ENCODE measurements around the gene ANP32B. TPM values are rescaled to one million over a fixed set of nuclear protein-coding genes. Genes with fewer than 3 reads are reported as not detected.
"Not testable (repeated sequence)": the region's sequence is repeated elsewhere in the genome, so short reads cannot be mapped to it uniquely, and the experiment has no call there.

ANP32B gene
- total RNA-seq, 1 experiment from 2014 or later, result 10.1 TPM

DNA sequence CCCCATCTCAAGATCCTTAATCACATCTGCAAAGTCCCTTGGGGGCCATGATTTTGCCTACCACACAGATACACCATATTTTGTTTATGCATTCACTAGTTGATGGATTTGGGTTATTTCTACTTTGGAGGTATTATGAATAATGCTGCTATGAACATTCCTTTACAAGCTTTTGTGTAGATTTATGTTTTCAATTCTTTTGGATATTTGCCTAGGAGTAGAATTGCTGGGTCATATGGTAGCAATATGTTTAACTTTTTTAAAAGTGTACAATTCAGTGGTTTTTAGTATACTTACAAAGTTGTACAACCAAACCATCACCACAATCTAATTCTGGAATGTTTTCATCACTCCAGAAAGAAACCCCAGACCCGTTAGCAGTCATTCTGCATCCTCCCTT lies 7.8 kb upstream of the ANP32B start:
- Histone ChIP-seq H3K36me3 (no peaks in the 10 kb centered on the region), H3K4me3 (no peak overlapping the region), H3K27me3 (replicated peaks) (no peaks in the 10 kb centered on the region), H3K27ac (no peak overlapping the region), H3K4me1 (replicated peaks) (no peaks in the 10 kb centered on the region), H3K9me3 (replicated peaks) (no peaks in the 10 kb centered on the region)
- no peak for DNase-seq (ENCODE audit: low read depth in 1 of 2, low spot score in 2 of 2)

DNA sequence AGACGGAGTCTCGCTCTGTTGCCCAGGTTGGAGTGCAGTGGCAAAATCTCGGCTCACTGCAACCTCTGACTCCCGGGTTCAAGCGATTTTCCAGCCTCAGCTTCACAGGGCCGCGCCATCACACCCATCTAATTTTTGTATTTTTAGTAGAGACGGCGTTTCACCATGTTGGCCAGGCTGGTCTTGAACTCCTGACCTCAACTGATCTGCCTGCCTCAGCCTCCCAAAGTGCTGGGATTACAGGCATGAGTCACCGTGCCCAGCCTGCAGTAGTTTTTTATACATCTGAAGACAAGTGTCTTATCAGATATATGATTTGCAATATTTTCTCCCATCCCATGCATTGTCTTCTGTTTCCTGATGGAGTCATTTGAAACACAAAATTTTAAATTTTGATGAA lies 6.5 kb upstream of the ANP32B start:
- not testable (repeated sequence) for H3K9me3 ChIP-seq (replicated peaks); H3K4me1 ChIP-seq (replicated peaks); DNase-seq (ENCODE audit: low read depth in 1 of 2, low spot score in 2 of 2); H3K4me3 ChIP-seq; H3K36me3 ChIP-seq; H3K27ac ChIP-seq; H3K27me3 ChIP-seq (replicated peaks)

DNA sequence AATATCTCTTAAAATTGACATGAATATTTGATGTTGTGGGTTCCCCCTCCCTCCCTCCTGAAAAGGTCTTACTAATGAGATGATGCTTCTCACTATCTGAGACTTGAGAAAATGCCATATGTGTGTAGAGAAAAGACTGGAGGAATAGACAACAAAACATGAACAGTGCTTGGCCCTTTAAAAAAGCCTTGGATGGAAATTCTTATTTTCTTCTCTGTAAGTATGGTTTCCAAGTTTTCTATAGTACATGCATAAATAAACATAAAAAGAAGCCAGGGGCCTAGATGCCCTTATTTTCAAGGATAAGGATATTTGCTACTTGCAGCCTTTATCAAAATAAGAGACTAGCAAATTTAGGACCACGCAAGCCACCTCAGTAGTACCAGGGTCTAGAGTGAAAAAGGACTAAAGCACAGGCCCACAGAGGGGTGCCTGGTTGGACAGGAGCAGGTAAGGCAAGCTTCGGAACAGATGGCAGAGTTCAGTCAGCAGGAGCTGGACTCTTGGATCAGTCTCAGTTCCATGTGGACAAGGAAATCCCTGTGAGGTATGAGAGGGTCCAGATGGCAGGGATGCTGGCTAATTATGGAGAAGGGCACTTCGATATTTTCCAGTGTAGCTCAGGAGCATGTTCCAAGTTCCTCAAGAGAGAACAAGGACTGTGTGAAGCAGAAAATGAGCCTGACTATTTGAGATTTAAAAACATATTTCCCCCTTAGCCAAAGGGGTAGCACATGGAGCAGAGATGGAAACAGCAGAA lies 4.6 kb upstream of the ANP32B start:
- H3K9me3 ChIP-seq (replicated peaks), result no peaks in the 10 kb centered on the region
- H3K27me3 ChIP-seq (replicated peaks), result no peaks in the 10 kb centered on the region; the same call in 1 of the 2 replicates
- H3K36me3 ChIP-seq, result peaks cover 10% of the 10 kb centered on the region

DNA sequence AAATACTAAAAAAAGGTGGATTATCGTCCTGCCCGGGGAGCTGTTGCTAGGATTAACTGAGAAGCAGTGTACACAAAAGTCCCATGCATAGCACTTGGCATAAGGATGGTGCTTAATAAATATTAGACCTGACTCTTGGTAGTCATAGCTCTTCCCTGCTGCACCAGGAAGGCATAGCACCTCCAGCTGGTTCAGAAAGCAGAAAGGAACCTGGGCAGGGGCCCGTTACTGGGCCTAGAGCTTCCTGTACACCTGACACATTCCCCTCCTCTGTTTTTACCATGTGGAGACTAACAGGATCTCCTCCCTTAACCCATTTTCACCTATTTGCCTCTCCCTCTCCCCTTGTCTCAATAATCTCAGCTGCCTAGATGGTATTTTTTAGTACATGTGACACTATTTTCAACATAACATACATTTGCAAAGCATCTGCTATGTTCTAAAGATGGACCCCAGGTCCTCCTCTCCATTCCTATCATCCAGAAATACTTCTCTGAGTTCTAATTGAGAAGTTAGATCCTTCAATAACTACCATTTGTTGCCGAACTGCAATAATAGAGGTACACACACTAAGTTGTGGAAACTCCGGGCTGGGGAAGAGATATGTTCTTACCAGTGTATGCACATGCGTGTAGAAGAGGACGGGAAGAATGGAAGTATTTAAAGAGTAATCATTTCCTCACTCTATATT lies 3.2 kb upstream of the ANP32B start:
- H3K4me1 ChIP-seq (replicated peaks), result peaks cover 15% of the 10 kb centered on the region
- H3K4me3 ChIP-seq, result no peak overlapping the region
- H3K36me3 ChIP-seq, result peaks cover 24% of the 10 kb centered on the region
- H3K9me3 ChIP-seq (replicated peaks), result peaks cover 4% of the 10 kb centered on the region
- no peaks in the 10 kb centered on the region; the same call in 1 of the 2 replicates for H3K27me3 ChIP-seq (replicated peaks)
- DNase-seq (ENCODE audit: low read depth in 1 of 2, low spot score in 2 of 2), result no peak
- no peak overlapping the region for H3K27ac ChIP-seq

More for the DNA sequence above, 4.6 kb upstream of the ANP32B start:
- no peak overlapping the region for H3K27ac ChIP-seq
- no peak for DNase-seq (ENCODE audit: low read depth in 1 of 2, low spot score in 2 of 2)
- peaks cover 8% of the 10 kb centered on the region for H3K4me1 ChIP-seq (replicated peaks)
- H3K4me3 ChIP-seq, result no peak overlapping the region

DNA sequence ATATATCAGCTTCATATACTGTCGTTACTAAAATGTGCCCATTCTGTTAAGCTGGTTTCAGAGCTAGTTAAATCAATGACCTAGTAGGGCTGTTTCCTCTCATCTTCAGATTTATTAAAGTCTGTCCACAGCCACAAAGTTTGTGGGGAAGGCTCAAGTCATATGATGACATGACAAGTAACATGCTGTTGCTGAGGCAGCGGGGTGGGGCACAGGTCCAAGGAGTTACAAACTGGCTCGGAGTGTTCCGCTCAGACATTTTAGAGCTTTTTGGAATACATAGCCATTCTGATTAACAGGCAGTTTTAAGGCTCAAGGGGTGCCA lies 2.7 kb upstream of the ANP32B start:
- Histone ChIP-seq H3K9me3 (replicated peaks) (peaks cover 4% of the 10 kb centered on the region), H3K4me1 (replicated peaks) (peaks cover 20% of the 10 kb centered on the region), H3K27me3 (replicated peaks) (no peaks in the 10 kb centered on the region; the same call in 1 of the 2 replicates), H3K27ac (no peak overlapping the region), H3K36me3 (peaks cover 29% of the 10 kb centered on the region), H3K4me3 (no peak overlapping the region)
- no peak for DNase-seq (ENCODE audit: low read depth in 1 of 2, low spot score in 2 of 2)

DNA sequence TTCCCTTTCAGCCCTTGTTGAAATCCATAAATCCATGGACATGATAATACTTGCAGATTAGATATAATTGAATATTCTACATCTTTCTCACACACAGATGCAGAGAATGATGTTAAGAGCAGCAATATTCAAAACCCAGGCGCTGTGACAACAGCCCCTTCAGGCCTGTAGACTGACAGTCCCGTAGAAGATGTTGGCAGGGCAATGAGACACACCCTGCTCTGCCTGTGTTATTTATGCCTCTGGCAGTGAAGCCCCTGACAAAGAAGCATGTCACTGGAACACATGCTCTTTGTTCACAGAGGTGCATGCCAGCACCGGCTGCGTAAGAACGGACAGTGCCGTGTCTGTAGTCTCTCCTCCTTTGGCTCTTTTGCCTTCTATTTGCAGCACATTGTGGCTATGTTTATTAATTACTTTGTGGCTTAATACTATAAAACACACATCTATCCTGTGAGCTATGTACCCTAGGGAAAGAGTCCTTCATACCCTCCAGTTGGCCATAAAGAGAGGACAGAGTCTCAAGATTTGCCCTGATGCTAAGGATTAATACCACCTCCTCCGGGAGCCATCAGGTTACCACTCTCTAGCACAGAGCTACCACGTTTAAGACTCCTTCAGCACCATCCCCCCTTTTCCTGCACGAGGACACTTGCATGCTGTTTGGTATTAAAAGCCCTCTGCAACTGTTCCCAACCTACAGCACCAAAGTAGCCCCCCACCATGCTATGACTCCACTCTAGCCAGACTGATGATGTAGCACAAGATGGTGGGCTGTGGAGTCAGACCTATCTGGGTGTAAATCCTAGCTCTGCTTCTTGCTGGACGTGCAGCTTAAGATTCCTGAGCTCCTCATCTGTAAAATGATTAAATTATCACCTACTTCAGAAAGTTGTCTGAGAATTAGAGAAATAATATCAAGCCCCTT lies 2.0 kb upstream of the ANP32B start:
- H3K36me3 ChIP-seq, result peaks cover 30% of the 10 kb centered on the region
- H3K4me3 ChIP-seq, result no peak overlapping the region
- H3K4me1 ChIP-seq (replicated peaks), result peaks cover 22% of the 10 kb centered on the region
- H3K9me3 ChIP-seq (replicated peaks), result peaks cover 4% of the 10 kb centered on the region
- no peaks in the 10 kb centered on the region; the same call in 1 of the 2 replicates for H3K27me3 ChIP-seq (replicated peaks)
- no peak overlapping the region for H3K27ac ChIP-seq
- DNase-seq (ENCODE audit: low read depth in 1 of 2, low spot score in 2 of 2), result no peak

DNA sequence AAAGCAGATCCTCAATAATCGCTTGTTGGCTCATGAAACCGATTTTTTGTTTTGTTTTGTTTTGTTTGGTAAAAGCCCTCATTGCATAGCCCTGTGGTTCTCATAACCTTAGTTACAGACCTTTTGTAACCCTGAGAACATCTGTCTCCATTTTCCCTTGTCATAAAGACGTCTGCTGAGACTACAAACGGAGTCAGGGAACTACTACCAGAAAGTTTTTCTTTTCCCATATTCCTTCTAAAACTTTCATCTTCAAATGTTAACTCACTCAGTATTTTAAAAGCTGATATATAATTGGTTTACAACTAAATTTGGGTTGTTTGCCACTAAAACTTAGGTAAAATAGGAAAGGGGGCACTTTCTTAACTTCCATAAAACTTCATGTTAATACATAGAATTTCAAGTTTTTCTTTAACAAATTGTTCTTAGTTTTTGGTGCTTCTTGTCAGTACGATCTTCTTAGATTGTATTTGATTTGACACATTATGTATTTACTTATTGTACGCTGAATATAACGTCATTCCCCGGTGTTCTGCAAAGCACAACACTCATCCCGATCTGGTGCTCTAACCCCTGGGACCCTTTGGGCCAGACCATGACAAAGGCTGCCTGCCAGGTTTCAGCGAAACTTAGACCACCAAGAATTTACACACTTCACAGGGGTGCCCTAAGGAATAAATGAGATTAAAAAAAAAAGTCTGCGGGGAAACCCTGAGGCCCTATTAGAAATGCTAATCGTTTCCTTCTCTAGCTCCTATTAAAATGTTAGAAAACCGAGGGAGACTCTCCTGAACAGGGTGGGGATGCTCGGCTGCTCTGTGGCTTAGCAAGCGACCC lies 1.1 kb upstream of the ANP32B start:
- no peaks in the 10 kb centered on the region; the same call in 1 of the 2 replicates for H3K27me3 ChIP-seq (replicated peaks)
- H3K4me3 ChIP-seq, result peak overlapping the region; percentile 99
- H3K4me1 ChIP-seq (replicated peaks), result peaks cover 22% of the 10 kb centered on the region
- peaks cover 35% of the 10 kb centered on the region for H3K36me3 ChIP-seq
- H3K27ac ChIP-seq, result no peak overlapping the region
- no peak for DNase-seq (ENCODE audit: low read depth in 1 of 2, low spot score in 2 of 2)
- peaks cover 4% of the 10 kb centered on the region for H3K9me3 ChIP-seq (replicated peaks)

DNA sequence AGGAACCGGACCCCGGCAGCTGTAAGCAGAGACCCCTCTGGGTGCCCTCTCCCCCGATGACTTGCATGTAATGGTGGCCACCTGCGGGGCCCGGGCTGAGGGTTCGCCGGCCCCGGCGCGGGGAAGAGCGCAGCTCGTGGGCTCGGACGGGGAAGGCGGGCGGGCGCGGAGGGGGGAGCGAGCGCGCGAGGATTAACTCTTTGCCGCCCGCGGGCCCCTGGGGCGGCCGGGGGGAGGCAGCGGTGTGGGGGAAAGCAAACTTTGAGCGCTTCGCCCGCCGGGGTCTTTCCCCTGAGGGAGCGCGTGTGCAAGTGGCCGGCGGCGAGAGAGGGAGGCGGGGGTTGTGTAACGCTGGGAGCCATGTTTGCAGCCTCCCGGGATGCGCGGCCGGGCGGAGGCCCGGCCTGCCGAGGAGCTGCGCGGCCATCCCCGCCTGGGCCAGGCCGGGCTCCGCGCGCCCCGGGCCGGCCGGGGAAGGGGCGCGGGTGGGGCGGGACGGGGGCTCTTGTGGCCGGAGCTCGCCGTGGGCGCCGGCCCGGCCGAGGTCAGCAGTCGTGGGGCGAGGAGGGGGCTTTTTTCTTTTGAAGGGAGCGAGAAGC lies 547 bp downstream of the ANP32B start:
- H3K9me3 ChIP-seq (replicated peaks), result peaks cover 4% of the 10 kb centered on the region
- H3K27ac ChIP-seq, result peak overlapping the region; percentile 100
- peaks cover 35% of the 10 kb centered on the region for H3K36me3 ChIP-seq
- H3K4me1 ChIP-seq (replicated peaks), result peaks cover 22% of the 10 kb centered on the region
- DNase-seq (ENCODE audit: low read depth in 1 of 2, low spot score in 2 of 2), result peak; percentile 49 to 73
- peak overlapping the region; percentile 99 for H3K4me3 ChIP-seq
- no peaks in the 10 kb centered on the region; the same call in 1 of the 2 replicates for H3K27me3 ChIP-seq (replicated peaks)

DNA sequence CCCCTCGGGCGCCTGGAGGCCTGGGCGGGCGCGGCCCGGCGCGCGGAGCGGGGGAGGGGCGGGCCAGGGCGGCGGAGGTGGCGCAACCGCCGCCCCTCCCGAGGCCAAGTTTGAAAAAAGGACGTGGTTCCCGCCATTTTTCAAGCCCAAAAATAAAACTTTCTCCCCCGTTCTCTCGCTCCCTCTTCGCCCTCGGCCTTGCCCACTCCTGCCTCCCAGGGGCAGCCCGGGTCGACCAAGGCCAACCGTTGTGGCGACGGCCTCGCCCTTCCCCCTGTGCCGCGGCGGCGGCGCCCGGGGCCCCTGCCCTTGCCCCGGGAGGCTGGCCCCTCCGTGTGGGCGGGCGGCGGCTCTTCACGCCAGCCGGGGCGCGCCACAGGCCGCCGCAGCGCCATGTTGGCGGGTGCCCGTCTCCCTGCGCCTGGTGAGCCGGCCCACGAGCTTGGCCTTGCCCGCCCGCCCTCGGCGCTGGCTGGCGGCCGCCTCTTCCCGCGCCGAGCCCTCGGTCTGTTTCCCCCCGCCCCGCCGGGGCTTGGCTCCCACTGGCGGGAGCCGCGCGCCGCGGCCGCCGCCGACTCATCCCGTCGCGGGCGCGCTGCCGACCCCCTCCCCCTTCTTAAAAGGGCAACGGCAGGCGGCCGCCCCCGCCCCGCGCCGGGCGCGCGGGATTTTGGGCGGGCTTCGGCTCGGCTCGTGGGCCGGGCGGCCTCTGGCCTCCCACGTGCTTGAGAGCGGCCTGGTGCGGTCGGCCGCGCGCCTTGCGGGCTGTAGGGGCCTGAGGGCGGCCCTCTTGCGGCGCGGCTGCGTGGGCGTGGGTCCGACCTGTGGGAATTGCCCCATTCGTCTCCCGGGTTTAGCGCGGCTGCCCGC lies 1.3 kb downstream of the ANP32B start:
- H3K27ac ChIP-seq, result peak overlapping the region; percentile 100
- peaks cover 22% of the 10 kb centered on the region for H3K4me1 ChIP-seq (replicated peaks)
- no peaks in the 10 kb centered on the region; the same call in 1 of the 2 replicates for H3K27me3 ChIP-seq (replicated peaks)
- H3K4me3 ChIP-seq, result peak overlapping the region; percentile 99
- peaks cover 35% of the 10 kb centered on the region for H3K36me3 ChIP-seq
- peaks cover 4% of the 10 kb centered on the region for H3K9me3 ChIP-seq (replicated peaks)
- peak; percentile 76 to 78 for DNase-seq (ENCODE audit: low read depth in 1 of 2, low spot score in 2 of 2)

DNA sequence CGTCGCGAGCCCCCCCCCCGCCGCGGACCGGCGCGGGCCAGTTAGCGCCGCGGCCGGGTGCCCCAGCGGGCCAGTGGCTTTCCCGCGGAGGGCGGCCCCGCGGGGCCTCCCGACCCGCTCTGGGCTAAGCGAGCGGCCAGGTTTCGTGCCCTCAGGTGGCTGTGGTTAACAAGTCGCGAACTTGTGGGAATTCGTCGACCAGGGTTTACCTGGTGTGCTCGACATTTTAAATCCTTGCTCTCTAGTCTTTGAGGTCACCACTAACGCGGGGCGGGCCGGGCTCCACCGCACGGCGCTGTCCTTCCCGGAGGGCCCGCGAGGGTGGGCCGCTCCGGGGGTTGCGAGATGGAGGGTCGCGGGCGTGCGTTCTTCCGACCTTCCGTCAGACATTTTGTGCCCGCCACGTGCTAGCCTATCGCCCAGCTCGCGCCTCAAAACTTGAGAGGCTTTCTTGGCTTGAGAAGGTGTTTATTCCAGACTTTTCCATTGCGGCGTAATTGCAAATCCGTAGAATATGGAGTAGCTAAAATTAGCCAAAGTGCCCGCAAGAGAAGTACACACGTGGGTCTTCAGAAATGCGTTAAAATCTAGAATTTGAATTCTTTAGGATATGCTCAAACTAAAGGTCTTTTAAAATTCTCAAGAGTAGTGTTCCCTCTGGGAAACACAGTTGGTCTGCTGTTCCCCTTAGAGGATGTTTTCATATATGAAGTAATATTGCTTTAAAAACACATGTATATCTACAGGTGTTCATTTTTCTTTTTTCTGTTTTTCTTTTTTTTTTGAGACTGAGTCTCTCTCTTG lies 2.1 kb downstream of the ANP32B start:
- peak in 1 of 2 experiments; percentile 66 for DNase-seq (ENCODE audit: low read depth in 1 of 2, low spot score in 2 of 2)
- H3K4me3 ChIP-seq, result peak overlapping the region; percentile 99
- no peaks in the 10 kb centered on the region; the same call in 1 of the 2 replicates for H3K27me3 ChIP-seq (replicated peaks)
- H3K27ac ChIP-seq, result peak overlapping the region; percentile 100
- peaks cover 35% of the 10 kb centered on the region for H3K36me3 ChIP-seq
- peaks cover 30% of the 10 kb centered on the region for H3K4me1 ChIP-seq (replicated peaks)
- peaks cover 4% of the 10 kb centered on the region for H3K9me3 ChIP-seq (replicated peaks)

DNA sequence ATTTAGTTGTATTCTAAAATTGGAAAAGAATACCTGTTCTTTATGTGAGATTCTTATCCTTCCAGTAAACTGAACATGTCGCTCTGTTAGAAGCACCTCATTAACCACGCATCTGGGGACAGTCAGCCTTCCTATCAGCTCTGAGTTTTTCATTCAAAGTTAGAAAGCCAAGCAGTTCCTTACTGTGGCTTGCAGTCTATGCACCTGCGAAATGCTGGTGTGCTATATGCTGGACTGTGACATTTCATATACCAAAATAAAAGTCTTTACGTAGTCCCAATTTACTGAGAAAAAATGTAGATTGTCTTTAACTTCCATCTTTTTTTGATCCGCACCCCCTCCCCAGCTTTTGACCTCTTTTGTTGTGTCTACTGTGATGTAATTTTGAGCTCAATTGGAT lies 4.3 kb downstream of the ANP32B start:
- no peaks in the 10 kb centered on the region for H3K27me3 ChIP-seq (replicated peaks)
- peaks cover 33% of the 10 kb centered on the region for H3K4me1 ChIP-seq (replicated peaks)
- H3K27ac ChIP-seq, result no peak overlapping the region
- DNase-seq (ENCODE audit: low read depth in 1 of 2, low spot score in 2 of 2), result no peak
- no peak overlapping the region for H3K4me3 ChIP-seq
- peaks cover 4% of the 10 kb centered on the region for H3K9me3 ChIP-seq (replicated peaks)
- H3K36me3 ChIP-seq, result peaks cover 35% of the 10 kb centered on the region

All from SJSA1 (cell line).